HL-60/S4 (cell line): ENCODE measurements around the gene HABP2.

ENCODE experiments used
- in situ Hi-C: fragments of 300-500 bp; cut with MboI; formaldehyde crosslinking; loops from 2 replicates; pipeline ENCODE4 v1.14.3; 2022; ENCODE audit warnings: low sequenced_read_pairs

Gene HABP2

DNA sequence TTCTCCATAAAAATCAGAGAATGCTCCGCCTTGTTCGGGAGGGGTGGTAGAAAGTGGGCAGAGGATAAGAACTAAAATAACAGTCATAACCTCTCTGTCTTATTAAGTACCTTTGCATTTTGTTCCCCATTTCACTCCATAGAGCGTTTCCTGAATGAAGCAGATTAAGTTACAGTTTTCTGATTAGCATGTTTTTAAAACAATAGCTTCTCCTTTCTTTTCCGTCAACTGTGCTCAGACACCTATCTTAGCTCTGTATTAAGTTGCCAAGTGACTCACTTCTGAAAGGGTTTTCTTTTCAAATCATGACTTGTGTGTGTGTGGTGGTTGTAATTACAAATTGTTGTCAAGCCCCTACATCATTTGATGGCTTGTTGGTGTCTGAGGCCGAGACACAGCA, 1.4 kb downstream of the HABP2 start:
- in situ Hi-C loops = no loop called here

DNA sequence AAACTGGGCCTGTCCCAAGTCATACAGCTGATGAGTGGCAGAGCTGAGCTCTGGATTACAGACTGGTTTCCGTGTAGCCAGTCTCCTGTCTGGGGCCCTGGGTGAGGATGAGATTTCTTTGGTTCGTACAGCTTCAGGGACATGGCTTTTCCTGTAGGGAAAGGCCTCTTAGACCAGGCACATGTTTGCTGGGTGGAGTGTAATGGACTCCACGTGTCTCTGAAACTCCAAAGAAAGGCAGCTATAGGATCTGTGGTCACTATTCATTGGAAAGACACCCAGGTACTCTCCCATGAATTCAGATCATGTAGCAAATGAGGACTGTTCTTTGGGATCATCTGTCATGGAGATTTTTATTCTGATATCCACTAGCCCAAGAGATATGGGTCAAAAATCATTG, 2.4 kb downstream of the HABP2 start:
- in situ Hi-C loops = no loop called here

DNA sequence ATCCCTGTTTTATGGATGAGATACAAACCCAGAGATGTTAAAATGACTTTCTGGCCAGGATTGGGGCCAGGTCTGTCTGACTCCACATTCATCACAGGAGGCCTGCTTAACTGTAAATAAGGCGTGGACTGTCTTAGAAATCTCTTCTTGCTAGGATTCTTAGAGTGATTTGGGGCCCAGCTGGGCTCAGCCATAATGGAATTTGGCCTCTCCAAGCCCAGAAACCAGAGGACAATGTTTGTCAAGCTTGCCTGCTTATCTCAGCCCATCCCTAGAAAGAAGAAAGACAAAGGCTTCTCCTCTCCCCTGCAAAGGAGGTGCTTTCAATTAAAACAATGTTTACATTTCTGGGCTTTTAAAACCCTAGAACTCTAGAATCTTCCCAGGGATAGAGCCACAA, 2.9 kb downstream of the HABP2 start:
- in situ Hi-C loops = no loop called here

DNA sequence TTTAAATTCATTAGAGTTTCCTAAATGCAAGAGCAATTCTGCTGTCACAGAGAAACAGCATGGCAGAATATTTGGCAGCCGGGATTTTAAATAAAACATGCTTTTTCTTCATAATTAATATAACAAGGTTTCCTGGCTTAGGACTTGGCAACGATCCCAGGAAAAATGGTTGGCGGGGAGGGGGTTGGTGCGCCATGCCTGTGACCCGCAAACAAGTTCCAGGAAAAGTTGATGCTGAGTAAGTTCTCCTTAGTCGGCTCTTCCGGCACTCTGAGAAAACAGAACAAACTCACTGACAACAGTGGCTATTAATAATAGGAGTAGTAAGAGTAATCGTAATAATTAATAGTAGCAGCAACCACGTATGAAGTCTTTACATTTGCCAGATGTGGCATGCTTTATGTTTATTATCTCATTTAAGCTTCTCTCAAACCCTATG, 4.6 kb downstream of the HABP2 start:
- in situ Hi-C loops = no loop called here

DNA sequence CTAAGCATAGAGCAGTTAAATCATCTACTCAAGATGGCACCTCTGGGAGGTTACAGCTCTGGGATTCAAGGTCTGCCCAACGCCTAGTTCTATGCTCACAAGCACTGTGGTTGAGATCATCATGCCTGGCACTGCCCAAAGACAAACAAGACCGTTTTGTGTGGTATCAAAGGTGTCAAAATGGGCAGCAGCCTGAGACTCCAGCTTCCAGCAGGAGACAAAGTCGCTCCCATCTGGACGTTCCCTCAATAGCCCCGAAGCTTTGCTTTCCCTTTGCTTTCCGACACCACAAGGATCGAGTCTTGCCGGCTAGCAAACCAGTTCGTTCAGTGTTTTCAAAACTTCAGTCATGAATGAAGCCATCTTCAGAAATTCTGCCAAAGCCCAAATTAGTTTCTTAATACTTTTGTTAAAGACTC, 5.1 kb downstream of the HABP2 start:
- in situ Hi-C loops = no loop called here

DNA sequence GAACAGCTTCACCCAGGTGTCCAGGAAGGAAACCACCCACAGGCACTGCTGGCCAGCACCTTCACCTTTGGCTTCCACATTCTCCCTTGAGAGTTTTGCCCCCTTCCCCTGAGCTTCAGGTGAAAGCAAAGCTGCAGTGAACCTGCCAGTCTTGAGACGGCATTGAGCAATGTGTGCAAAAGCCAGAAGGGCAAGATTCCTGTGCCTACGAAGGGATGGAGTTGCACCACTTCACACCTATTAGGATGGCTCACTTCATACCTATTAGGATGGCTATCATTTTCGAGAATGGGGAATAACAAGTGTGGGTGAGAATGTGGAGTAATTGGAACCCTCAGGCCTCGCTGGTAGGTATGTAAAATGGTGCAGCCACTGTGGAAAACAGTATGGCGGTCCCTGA, 7.2 kb downstream of the HABP2 start:
- in situ Hi-C loops = no loop called here

DNA sequence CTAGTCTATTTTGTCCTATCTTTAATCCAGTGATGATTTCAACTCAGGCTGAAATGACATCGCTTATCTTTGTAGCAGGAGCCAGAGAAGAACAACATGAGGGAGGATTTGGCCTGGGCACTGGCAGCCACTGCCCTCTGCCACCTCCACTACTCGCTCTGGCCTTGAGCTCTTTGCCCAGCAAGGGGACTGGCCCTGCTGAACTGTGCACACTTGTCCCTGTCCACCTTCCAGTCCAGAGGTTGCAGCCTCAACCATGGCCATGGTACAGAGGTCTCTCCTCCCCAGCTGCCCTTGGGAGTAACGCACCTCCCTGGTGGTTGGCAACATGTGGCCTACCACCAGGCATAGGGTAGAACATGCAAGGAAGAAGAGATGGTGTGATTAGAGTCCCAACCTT, 8.4 kb downstream of the HABP2 start:
- in situ Hi-C loops = no loop called here

DNA sequence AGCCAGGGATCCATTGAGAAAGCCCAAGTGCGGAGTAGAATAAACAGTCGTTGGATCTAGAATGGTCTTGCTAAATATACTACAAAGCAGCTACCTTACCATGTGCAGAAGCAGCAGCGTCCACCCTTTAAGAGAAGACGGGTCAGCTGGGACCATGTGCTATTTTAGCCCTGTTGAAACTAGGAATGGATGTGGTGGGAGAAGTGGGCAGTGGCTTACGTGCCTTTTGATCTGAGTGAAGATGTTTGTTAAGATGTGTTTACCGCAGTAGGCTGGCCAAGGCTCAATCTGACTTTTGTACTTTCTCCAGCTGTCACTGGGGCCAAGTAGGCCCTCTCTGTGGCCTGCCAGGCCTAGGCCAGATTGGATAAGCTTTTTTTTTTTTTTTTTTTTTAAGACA, 9.2 kb downstream of the HABP2 start:
- in situ Hi-C loops = no loop called here

DNA sequence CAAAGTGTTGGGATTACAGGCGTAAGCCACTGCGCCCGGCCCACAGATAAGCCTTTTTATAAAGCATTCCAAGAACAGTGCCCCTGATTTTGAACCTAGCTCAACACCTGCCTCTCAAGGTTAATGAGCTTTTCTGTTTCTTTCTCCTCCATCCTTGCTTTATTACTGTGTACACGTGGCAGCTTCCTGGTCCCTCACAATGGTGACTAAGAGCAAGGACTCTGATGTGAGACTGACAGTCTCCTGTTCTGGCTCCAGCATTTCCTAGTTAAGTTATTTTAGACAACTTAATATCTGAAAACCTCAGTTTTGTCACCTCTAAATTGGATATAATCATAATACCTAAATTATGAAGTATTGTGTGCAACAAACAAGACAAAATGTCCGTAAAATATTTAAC, 9.9 kb downstream of the HABP2 start:
- in situ Hi-C loops = no loop called here

DNA sequence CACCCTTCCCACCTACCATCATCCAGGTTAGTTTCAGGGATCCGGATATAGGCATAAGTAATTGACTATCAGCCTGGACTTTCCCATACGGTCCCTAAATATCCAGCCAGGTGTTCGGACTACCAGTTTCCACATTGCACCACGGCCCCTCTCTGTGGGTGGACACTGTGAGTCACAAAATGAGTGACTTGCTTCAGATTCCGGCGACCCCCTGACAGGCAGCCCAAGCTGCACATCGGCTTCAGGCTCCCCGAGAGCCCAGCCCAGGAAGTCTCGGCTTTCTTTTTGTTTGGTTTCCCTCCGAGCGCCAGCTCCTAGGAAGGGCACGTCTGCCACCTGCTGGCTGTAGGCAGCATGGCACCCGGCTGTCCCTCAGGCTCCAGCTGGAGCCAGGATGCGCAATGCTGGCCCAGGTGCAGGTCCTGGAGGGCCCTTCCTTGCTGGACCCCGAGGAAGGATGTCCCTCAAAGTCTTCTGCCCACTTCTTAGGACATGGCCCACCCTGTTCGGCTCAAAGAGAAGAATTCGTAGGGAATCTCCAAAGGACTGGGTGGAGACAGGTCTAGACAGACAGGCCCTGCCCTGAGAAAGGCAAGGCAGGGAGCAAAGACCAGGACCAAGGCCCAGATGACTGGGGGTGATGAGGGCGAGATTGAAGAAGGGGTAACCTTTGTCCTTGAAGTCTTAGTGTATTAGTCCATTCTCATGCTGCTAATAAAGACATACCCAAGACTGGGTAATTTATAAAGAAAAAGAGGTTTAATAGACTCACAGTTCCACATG, 10.6 kb downstream of the HABP2 start:
- in situ Hi-C loops = no loop called here

DNA sequence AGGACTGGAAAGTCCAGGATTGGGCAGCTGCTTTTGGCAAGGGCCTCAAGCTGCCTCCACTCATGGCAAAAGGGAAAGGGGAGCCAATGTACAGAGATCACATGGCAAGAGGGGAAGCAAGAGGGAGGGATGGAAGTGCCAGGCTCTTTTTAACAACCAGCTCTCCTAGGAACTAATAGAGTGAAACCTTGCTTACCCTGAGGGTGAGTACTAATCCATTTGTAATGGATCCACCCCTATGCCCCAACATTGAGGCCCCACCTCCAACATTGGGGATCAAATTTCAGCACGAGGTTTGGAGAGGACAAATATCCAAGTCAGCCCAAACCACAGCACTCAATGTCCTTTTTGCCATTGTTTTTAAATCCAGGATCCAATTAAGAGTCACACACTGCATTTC, 12.5 kb downstream of the HABP2 start:
- in situ Hi-C loops = no loop called here

DNA sequence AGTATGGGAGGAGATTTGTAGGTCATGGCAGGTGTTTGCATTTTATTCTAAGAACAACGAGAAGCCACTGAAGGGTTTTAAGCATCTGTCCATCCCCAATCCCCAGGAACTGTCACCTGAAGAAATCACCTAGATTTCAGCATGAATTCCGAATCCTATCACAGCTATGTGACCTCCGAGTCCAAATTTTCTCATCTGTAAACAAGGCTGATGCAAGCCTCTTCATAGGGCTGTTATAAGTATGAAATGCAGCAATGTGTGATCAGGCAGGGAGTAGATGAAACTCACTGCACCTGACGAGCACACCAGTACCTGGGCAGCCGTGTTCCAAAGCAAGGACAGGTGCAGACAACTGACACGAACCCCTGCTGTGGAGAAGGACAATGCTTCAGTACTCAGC, 14.0 kb downstream of the HABP2 start:
- in situ Hi-C loops = no loop called here

DNA sequence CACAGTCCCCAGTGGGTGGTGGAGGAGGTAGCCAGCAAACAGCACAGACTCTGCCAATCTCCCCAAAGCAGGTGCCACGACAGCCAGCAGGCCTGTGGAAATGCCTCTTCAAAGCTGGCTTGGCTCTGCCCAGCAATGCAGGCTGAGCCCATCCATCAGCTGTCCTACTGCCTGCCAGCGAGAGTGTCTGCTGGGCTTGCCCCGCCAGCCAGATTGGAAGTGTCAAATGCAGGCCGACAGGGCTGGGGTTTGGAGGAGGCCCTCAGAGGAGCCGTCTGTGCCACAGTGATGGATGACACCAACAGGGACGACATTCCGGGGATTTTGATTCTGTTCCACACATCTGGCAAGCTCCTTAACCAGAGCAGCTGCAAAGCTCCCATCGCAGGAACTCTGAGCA, 16.7 kb downstream of the HABP2 start:
- in situ Hi-C loops = no loop called here

DNA sequence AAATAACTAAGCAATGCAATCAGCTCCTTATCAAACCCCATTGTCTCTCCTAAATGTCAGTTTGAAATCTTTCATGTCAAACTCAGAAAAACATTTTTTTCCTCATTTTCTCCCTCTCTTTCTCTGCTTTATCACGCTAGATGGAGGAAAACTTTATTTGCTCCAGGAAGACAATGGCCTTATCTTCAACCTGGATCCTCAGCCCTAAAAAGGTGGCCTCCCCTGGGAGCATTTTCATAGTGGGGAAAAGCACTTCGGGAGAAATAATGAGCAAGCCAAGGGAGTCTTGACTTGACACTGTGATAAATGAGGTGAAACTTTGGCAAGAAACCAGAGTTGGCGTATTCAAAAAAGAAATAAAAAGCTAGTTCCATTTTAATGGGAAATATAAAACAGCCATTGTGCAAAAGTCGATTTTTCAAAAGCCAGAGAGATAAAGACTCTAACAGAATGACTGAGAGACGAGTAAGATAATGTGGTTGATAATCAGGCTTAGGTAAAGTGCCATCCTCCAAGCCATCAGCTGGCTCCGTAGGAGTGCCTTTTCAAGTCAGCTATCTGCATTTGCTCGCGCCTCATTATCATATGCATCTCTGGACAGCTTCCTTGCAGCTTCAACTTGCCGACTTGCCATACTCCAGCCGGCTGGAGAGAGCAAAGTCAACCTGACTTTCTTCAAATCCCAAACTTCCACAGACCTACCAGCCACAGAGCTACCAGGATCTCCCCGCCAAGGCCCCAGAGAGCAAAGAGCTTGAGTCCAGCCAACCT, 19.9 kb downstream of the HABP2 start:
- in situ Hi-C loops = no loop called here

DNA sequence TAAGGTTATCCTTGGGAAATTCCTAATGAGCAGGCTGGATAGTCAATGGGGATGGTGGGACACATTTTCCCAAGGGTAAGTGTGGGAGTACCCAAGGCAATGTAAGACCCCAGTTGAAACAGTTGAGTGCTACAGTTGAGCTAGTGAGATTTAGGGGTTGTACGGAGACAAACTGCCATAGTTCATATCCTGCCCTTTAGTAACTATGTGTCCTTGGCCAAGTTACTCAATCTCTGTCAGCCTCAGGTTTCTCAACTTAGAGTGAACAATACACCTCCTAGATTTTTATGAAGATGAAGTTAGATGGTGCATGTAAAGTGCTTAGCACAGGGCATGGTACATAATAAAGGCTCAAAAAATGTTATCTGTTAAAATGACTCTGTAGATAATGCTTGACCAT, 20.5 kb downstream of the HABP2 start:
- in situ Hi-C loops = no loop called here

DNA sequence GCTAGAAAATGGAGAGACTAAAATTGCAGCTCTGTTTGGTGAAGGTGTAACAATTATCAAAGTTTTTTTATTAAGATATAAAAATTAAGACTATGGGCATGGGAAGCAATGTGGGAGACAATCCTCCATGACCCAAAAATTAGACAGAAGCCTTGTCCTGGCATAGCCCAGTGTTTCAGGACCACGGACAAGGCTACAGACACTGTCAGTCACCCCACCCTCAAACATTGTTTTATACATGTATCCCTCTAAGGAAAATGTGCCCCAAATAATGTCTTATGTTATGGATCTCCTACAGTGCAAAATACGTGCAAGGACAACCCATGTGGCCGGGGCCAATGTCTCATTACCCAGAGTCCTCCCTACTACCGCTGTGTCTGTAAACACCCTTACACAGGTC, 24.0 kb downstream of the HABP2 start:
- in situ Hi-C loops = no loop called here

DNA sequence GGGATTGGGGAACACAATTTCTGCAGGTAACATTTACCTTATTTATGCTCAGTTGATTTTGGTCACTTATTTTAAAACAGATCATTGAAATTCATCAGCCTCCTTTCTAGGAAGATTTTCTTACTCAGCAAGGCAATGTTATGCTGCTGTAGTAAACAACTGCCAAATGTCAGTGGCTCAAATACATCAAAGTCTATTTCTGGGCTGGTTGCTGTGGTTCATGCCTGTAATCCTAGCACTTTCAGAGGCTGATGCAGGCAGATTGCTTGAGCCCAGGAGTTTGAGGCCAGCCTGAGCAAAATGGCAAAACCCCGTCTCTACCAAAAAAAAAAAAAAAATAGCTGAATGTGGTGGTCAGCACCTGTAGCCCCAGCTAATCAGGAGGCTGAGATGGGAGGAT, 25.9 kb downstream of the HABP2 start:
- in situ Hi-C loops = no loop called here

DNA sequence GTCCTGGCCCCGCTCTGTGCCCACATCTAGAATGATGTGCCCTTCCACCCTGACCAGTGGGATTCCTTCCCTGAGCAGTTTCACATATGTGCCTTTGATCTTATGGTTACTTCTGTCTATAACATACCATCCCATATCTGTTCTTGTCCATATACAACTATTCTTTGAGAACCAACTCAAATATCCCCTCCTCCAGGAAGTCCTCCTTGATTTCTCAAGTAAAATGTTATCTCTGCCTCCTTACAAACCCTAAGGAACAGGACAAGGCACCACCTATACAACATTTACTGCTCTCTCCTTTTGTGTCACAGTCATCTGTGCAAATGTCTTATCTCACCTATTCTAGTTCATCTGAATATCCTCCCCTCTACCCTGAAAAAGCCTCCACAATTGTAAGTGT, 28.2 kb downstream of the HABP2 start:
- in situ Hi-C loops = no loop called here

DNA sequence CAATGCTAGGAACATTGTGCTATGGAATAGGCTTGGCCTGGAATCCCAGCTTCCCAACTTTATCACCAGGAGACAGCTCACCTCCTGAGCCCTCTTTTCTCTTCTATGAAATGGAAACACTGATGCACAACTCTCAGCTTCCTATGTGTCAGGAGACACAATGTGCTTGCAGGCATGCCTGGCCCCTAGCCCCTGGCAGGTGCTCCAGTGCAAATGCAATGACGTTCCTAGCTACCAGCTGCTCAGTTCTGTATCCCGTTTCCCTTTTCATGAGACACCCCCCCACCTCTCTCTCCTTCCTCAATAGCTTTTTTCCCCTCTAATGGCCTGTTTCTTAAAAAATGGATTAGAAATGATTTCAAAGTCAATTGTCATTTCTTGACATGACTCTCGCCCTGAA, 30.7 kb downstream of the HABP2 start:
- in situ Hi-C loops = no loop called here

DNA sequence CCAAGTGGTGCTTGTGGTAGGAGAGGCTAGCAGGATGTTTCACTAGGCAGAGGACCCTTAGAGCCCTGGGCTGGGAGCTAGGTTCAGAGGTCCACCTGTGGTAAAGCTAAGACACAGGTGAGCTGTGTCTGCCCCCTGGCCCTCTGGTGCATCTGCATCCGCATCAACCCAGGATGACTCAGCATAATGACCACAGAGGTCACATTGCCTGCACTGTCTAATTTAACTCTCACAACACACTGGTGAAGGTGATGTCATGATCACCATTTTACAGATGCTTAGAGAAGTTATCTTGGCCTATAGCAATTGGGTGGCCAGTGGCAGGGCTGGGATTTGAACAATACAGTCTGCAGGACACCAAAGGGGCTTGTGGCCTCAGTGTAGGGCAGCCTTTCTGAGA, 33.1 kb downstream of the HABP2 start:
- in situ Hi-C loops = no loop called here

DNA sequence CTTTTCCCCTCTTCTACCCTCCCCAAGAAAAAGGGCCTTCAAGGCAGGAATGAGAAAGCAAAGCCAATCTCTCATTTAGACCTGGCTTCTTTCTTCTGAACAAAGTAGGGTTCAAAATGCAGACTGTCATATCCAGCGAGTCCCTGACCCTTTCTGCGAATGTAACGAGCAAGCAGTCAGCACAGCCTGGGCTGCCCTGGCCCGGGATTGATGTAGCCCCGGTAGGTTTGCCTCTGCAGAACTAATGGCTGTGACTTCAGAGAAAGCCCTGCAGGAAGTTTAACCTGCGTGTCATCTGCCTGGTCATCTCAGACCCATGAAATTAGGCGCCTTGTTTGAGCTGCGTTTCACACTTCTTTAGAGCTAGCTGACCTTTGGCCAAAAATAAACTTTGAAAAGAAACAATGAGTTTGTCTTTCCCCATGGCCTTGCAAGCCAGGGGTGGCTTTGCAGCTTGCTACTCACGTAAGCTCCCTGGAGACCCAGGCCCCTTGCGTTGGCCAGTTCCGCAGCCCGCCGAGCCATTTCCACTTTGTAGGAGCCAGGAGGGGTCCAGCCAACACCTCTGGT, 36.4 kb downstream of the HABP2 start:
- in situ Hi-C loops = no loop called here

DNA sequence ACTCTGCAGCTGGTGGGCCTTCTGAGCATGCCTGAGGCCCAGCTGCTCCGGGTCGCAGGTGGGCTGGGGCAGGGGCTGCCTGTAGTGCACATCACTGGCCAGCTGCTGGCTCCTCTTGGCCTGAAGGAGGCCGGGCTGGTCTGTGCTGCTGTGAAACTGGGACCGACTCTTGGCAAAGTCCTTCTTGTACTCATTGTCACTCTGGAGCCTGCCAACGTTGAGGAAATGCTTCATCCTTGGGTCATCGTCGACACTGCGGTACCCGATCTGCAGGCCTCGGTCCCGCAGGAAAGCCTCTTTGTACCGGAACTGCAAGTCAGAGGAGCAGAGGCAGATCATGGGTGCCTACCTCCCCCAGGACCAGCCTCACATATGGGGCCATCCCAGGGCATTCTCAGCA, 37.7 kb downstream of the HABP2 start:
- in situ Hi-C loops = no loop called here
